CD4-positive, alpha-beta T cell treated with Interleukin-17A for 1 hour (primary cell): ENCODE data around the gene FCMR.

Experiments
- DNase-seq: peaks from one replicate; pipeline ENCODE4 v3.0.0-alpha.2; 2020

Gene FCMR

GRCh38 chr1:206949641-206950040 lies 27.9 kb upstream of the FCMR start:
- no peak for DNase-seq

DNA sequence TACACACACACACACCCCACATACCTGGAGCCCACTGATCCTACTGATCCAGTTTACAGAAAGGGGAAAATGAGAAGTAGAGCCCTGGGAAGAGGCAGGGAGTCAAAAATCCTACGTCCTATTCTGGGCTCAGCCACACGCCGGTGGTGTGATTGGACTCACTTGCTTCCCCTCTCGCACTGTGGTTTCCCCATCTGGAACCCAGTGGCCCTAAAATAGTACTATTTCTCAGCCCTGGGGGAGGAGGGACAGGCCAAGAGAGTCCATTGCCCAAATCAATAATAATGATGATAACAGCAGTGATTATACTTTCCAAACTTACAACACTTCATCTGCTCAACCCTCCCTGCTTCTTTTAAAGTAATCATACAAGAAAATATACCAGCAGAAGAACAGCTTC lies 27.5 kb upstream of the FCMR start:
- no peak for DNase-seq

GRCh38 chr1:206947255-206947654 lies 25.5 kb upstream of the FCMR start:
- no peak for DNase-seq

GRCh38 chr1:206946261-206946660 lies 24.5 kb upstream of the FCMR start, which contains the start of gene PIGR:
Gene PIGR (minus strand): TSS chr1:206946466. CDS start chr1:206940531, 5,935 bp downstream.
- no peak for DNase-seq

GRCh38 chr1:206945779-206946178 lies 24.0 kb upstream of the FCMR start:
- no peak for DNase-seq

- peak; percentile 31 for DNase-seq
These were observed 23.0 kb upstream of the FCMR start for GRCh38 chr1:206944703-206945102.

GRCh38 chr1:206941766-206942418 lies 20.2 kb upstream of the FCMR start:
- DNase-seq = no peak

- no peak for DNase-seq
These were observed 18.8 kb upstream of the FCMR start for GRCh38 chr1:206940588-206940936.

- DNase-seq = no peak
These were observed 18.3 kb upstream of the FCMR start for GRCh38 chr1:206939841-206940587.

GRCh38 chr1:206939131-206939530 lies 17.4 kb upstream of the FCMR start:
- no peak for DNase-seq

GRCh38 chr1:206937425-206937824 lies 15.7 kb upstream of the FCMR start:
- no peak for DNase-seq

GRCh38 chr1:206935491-206936067 lies 13.8 kb upstream of the FCMR start:
- DNase-seq = peak; percentile 38

DNA sequence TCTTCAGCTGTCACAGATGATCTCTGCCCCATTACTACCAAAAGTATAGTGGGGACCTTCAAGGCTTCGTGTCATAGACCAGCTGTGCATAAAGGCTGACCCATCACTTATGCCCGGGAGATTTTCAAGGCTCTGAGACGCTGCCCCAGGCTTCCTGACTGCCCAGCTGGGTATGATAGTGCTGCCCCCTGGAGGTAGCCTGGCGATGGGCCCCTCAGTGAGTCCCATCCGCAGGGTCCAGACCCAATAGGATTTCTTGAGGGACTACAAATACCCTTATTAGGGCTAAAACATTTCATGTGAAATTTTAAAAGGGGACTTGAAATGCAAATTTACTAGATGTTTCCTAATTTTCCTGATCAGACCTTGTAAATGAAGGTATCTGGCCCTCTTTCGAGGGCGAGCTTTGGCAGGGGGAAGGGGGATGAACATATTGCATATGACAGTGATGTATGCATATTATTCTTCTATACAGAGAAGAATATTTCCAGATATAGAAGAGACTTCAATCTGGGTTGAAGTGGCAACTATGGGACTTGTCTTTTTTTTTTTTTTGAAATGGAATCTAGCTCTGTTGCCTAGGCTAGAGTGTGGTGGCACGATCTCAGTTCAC lies 11.7 kb upstream of the FCMR start:
- peak; percentile 77 for DNase-seq

- no peak for DNase-seq
These were observed 10.4 kb upstream of the FCMR start for GRCh38 chr1:206932177-206932576.

DNA sequence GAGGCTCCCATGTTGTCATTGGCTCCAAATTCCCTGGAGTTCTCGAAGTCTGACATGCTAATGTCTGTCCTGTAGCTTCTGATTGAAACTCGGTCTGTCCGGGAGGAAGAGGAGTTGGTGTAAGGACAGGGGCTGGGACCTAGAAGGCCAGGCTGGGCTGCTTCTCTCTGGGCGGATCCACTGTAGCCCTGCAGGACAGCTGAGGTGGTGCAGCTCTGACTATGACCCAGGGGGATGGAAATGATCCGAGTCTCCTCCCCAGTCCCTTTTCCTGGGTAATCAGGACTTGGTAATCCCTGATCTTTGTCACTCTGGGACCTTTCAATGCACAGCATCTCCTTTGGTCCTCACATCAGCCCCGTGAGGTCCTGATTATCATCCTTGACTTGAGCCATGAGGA lies 10.0 kb upstream of the FCMR start:
- DNase-seq = no peak

- DNase-seq = peak; percentile 43
These were observed 8.6 kb upstream of the FCMR start for GRCh38 chr1:206930210-206930798.

DNA sequence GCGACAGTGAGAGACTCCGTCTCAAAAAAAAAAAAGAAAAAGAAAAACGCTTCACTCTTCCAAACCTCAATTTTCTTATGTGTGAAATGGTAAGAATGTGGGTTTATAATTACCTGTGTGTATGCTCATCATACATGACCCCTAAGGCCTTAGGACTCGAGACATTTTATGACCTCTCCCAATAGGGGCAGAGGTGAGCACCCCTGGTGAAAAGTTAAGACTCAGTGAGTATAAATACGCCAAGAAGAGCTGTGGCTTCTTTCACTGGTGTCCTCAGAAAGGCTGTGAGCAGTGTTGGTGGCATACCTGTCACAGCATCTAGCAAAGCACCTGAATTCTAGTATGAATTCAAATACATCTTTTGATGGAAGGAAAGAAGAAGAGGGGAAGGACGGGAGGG lies 7.8 kb upstream of the FCMR start:
- DNase-seq = no peak

DNA sequence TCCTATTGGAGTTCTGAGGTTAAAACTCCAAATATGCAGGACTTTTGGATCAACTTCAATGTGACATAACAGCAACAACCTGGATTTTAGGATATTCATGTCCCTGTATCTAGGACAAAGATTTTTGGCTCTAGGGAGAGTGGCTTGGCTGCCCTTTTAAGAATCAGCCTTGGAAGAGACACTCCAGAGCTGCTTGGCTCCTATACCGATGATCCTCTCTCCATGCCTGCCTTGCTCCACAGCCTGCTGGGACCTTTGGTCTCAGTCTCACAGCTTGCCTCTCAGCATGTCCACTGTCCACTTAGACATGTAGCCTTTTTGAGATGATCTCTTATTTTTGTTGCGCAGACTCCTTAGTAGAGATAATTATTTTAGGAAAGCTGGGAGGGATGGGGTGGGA lies 4.5 kb upstream of the FCMR start:
- DNase-seq = no peak

- peak; percentile 80 for DNase-seq
These were observed 3.5 kb upstream of the FCMR start for GRCh38 chr1:206925106-206925736.

DNA sequence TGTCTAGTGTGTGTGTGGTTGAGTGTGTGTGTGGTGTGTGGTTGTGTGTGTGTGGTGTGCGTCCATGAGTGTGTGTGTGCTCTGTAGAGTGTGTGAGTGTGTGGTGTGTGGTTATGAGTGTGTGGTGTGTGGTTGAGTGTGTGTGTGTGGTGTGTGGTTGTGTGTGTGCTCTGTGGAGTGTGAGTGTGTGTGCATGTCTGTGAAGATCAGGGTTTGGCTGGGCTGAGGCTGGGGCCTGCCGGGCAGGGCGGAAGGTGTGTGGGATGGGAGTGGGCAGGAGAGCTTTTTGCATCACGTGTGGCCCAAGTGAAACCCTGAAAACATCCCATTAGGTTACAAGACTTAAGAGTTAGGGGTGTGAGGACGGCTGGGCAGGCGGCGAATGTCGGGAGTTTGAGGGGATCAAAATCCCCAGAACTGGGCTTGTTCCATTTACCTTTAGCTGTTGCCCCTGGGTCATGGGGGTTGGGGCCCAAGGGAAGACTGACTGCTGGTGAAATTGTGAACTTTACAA lies 2.9 kb upstream of the FCMR start:
- peak; percentile 55 for DNase-seq

- DNase-seq = peak; percentile 39
These were observed 2.3 kb upstream of the FCMR start for GRCh38 chr1:206923961-206924557.
